K562 (cell line): Measurements from ENCODE around the gene SPOCD1. TPM values are rescaled to one million over a fixed set of nuclear protein-coding genes. Genes with fewer than 3 reads are reported as not detected.

ENCODE experiments used
- ARNT ChIP-seq, 2 experiments: fragments of 450-650 bp; IDR thresholded peaks; 2 replicates each; pipeline ENCODE4 v1.6.1; 2016; ENCODE audit warnings: mild to moderate bottlenecking in 1 of 2
- DPF2 ChIP-seq: fragments of 450-650 bp; IDR thresholded peaks from 2 replicates; pipeline ENCODE4 v1.6.1; 2016
- ESRRA ChIP-seq: fragments of 450-650 bp; IDR thresholded peaks from 2 replicates; pipeline ENCODE4 v1.6.1; 2014; ENCODE audit warnings: low read depth, mild to moderate bottlenecking, moderate library complexity, borderline replicate concordance
- HDAC1 ChIP-seq, 2 experiments: fragments of 450-650 bp; IDR thresholded peaks; 2 replicates each; pipeline ENCODE4 v1.6.1; 2016 to 2017; ENCODE audit warnings: inconsistent platforms in 1 of 2, mild to moderate bottlenecking in 1 of 2, moderate library complexity in 1 of 2
- KAT7 ChIP-seq: sonication (generic); formaldehyde crosslinking; IDR thresholded peaks from 2 replicates; pipeline ENCODE4 v1.8.0; 2022; ENCODE audit warnings: missing genetic modification reagents, mild to moderate bottlenecking, borderline replicate concordance
- MAZ ChIP-seq, 2 experiments: fragments of 450-650 bp in 1 of 2; sonication (generic) in 1 of 2; formaldehyde crosslinking; IDR thresholded peaks in 1 of 2; conservative IDR thresholded peaks in 1 of 2; 2 replicates each; pipeline versions ENCODE4 v1.4.0 to v1.5.0; 2020; ENCODE audit warnings: mild to moderate bottlenecking in 1 of 2, missing genetic modification reagents in 1 of 2
- POLR2AphosphoS2 ChIP-seq: IDR thresholded peaks from 2 replicates; pipeline ENCODE4 v1.6.1; 2012; ENCODE audit warnings: low read length, improper control_type of control experiment
- SNRNP70 ChIP-seq: fragments of 200-400 bp; formaldehyde crosslinking; optimal IDR thresholded peaks from 2 replicates; pipeline ENCODE3; 2017; ENCODE audit warnings: low read depth, low read length
- TAF1 ChIP-seq: IDR thresholded peaks from 2 replicates; pipeline ENCODE4 v1.6.1; 2011; ENCODE audit warnings: mild to moderate bottlenecking, low read length, moderate library complexity; ENCODE audit not compliant: insufficient read depth, control insufficient read depth, severe bottlenecking; ENCODE audit errors: extremely low read depth
- ZBTB17 ChIP-seq: fragments of 450-650 bp; formaldehyde crosslinking; IDR thresholded peaks from 2 replicates; pipeline ENCODE4 v1.4.0; 2020; ENCODE audit warnings: mild to moderate bottlenecking
- ZFPM2 ChIP-seq: fragments of 250-450 bp; sonication (Bioruptor Pico); IDR thresholded peaks from 2 replicates; pipeline ENCODE4 v1.5.1; 2022; ENCODE audit warnings: mild to moderate bottlenecking
- polyA plus RNA-seq, 8 experiments: library from polyadenylated mRNA; depleted of rRNA in 4 of 8; stranded (reverse) in 5 of 8; unstranded in 3 of 8; fragments of >200 nt; fragmentation: Nextera tagmentation in 2 of 8; fragmentation: Illumina TruSeq in 1 of 8; extraction: Ambion mirVana in 2 of 8; extraction: Trizol in 1 of 8; gene quantifications; 2 replicates each; pipeline versions ENCODE4 v1.2.1 to v1.2.3, GENCODE V29; 2011 to 2014; ENCODE audit warnings: inconsistent platforms in 1 of 8, missing spikeins in 1 of 8
- total RNA-seq, 7 experiments: library from RNA; depleted of rRNA in 6 of 7; stranded (reverse); fragments of >200 nt in 6 of 7; fragmentation: Illumina TruSeq in 2 of 7; extraction: Trizol in 2 of 7; gene quantifications; 2 replicates each; pipeline versions ENCODE4 v1.2.1 to v1.2.3, GENCODE V29; 2011 to 2021; ENCODE audit warnings: low replicate concordance in 1 of 7
- TF ChIP-seq, protein P1 (sequence below): fragments of 250-450 bp; sonication (Bioruptor Pico); IDR thresholded peaks from 2 replicates; pipeline ENCODE4 v1.8.0; 2022; ENCODE audit warnings: moderate library complexity, mild to moderate bottlenecking, inconsistent platforms
- TF ChIP-seq, protein P2 (sequence below), 2 experiments: fragments of 450-650 bp; IDR thresholded peaks; 2 replicates each; pipeline ENCODE4 v1.6.1; 2016
- TF ChIP-seq, protein P3 (sequence below): fragments of 200-800 bp; sonication (Bioruptor generic); IDR thresholded peaks from 2 replicates; pipeline ENCODE4 v1.6.1; 2017; ENCODE audit warnings: missing genetic modification characterization, missing compliant biosample characterization
- TF ChIP-seq, protein P4 (sequence below), 2 experiments: IDR thresholded peaks; 2 replicates each; pipeline ENCODE4 v1.6.1; 2011; ENCODE audit warnings: borderline replicate concordance in 1 of 2, control low read depth in 1 of 2, low read depth in 1 of 2, low read length in 1 of 2, mild to moderate bottlenecking in 1 of 2, mixed read lengths in 1 of 2, moderate library complexity in 1 of 2; ENCODE audit not compliant: insufficient read depth in 1 of 2, insufficient read length in 1 of 2, poor library complexity in 1 of 2, severe bottlenecking in 1 of 2; ENCODE audit errors: extremely low read depth in 1 of 2
- TF ChIP-seq, protein P5 (sequence below): sonication (generic); formaldehyde crosslinking; IDR thresholded peaks from 2 replicates; pipeline ENCODE4 v1.8.1; 2023; ENCODE audit warnings: mild to moderate bottlenecking, missing genetic modification reagents
- TF ChIP-seq, protein P6 (sequence below): fragments of 450-650 bp; IDR thresholded peaks from 2 replicates; pipeline ENCODE4 v1.6.1; 2017; ENCODE audit warnings: antibody characterized with exemption

SPOCD1 gene
- total and polyA plus RNA-seq, 9 of the 15 experiments (the other 6 are each of a cell fraction or from before 2014, with no cell fraction given), result 0.03 to 0.71 (median 0.26) TPM; not detected in 1

DNA sequence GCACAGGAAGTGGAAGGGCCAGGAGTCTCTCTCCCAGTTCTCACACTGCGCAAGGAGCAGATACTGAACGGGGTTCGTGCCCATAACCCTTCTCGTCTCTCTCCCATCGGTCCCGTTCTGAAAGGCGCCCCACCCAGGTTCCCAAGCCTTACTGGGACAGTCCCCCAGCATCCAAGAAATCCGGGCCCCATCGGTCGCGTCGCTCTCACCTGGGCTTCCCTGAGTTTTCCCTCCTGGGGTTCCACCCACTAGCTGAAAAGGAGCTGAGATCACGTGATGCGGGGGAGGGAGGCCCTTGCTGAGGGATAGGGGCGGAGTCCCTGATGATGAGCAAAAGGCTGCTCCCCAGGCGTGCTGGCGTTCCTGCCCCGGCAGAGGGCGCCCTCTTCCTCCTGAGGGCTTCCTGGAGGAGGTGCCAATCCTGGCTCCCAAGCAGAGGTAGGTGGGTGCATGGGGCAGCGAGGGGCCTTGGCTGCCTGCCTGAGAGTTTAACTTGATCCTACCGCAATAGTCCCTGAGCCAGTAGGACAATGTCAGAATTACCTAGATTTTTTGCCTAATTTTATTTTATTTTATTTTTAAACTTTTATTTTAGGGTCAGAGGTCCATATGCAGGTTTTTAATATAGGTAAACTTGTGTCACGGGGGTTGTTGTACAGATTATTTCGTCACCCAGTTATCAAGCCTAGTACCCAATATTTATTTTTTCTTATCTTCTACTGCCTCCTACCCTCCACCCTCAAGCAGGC, at the start of gene SPOCD1 (continued):
- peak; percentile 91 to 95 for TF ChIP-seq MAZ (CRISPR knock-in tag; conservative IDR thresholded peaks at IDR 0.05 in 1 of 2, IDR thresholded peaks at IDR 0.05 in 1 of 2)
- peak; percentile 32 for TF ChIP-seq TAF1
- TF ChIP-seq, protein P1, sequence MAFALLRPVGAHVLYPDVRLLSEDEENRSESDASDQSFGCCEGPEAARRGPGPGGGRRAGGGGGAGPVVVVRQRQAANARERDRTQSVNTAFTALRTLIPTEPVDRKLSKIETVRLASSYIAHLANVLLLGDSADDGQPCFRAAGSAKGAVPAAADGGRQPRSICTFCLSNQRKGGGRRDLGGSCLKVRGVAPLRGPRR, result peak; percentile 47; the same call in 1 of the 2 replicates
- TF ChIP-seq ZFPM2, result 0 out of 2 replicates have a peak, but pooled peaks have one; percentile 48
- peak; percentile 61 to 87; a peak in 3 of 4 replicates for TF ChIP-seq HDAC1 (IDR thresholded peaks at IDR 0.05)
- peak; percentile 69 to 90 for TF ChIP-seq ARNT (IDR thresholded peaks at IDR 0.05)
- TF ChIP-seq, protein P2, sequence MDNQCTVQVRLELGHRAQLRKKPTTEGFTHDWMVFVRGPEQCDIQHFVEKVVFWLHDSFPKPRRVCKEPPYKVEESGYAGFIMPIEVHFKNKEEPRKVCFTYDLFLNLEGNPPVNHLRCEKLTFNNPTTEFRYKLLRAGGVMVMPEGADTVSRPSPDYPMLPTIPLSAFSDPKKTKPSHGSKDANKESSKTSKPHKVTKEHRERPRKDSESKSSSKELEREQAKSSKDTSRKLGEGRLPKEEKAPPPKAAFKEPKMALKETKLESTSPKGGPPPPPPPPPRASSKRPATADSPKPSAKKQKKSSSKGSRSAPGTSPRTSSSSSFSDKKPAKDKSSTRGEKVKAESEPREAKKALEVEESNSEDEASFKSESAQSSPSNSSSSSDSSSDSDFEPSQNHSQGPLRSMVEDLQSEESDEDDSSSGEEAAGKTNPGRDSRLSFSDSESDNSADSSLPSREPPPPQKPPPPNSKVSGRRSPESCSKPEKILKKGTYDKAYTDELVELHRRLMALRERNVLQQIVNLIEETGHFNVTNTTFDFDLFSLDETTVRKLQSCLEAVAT (IDR thresholded peaks at IDR 0.05), result peak; percentile 7 to 68; a peak in 1 of 4 replicates
- no peak for TF ChIP-seq SNRNP70
- TF ChIP-seq, protein P3, sequence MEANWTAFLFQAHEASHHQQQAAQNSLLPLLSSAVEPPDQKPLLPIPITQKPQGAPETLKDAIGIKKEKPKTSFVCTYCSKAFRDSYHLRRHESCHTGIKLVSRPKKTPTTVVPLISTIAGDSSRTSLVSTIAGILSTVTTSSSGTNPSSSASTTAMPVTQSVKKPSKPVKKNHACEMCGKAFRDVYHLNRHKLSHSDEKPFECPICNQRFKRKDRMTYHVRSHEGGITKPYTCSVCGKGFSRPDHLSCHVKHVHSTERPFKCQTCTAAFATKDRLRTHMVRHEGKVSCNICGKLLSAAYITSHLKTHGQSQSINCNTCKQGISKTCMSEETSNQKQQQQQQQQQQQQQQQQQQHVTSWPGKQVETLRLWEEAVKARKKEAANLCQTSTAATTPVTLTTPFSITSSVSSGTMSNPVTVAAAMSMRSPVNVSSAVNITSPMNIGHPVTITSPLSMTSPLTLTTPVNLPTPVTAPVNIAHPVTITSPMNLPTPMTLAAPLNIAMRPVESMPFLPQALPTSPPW (CRISPR knock-in tag), result peak; percentile 68
- TF ChIP-seq, protein P4, sequence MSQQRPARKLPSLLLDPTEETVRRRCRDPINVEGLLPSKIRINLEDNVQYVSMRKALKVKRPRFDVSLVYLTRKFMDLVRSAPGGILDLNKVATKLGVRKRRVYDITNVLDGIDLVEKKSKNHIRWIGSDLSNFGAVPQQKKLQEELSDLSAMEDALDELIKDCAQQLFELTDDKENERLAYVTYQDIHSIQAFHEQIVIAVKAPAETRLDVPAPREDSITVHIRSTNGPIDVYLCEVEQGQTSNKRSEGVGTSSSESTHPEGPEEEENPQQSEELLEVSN (IDR thresholded peaks at IDR 0.05; ENCODE audit: borderline replicate concordance in 1 of 2, extremely low read depth in 1 of 2, insufficient read depth in 1 of 2, insufficient read length in 1 of 2, low read depth in 1 of 2, low read length in 1 of 2, poor library complexity in 1 of 2, severe bottlenecking in 1 of 2), result peak; percentile 47 to 85
- TF ChIP-seq, protein P5, sequence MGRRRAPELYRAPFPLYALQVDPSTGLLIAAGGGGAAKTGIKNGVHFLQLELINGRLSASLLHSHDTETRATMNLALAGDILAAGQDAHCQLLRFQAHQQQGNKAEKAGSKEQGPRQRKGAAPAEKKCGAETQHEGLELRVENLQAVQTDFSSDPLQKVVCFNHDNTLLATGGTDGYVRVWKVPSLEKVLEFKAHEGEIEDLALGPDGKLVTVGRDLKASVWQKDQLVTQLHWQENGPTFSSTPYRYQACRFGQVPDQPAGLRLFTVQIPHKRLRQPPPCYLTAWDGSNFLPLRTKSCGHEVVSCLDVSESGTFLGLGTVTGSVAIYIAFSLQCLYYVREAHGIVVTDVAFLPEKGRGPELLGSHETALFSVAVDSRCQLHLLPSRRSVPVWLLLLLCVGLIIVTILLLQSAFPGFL (CRISPR knock-in tag), result peak; percentile 70; the same call in 1 of the 2 replicates
- TF ChIP-seq ESRRA, result peak; percentile 85
- TF ChIP-seq POLR2AphosphoS2, result no peak
- TF ChIP-seq DPF2, result peak; percentile 68
- TF ChIP-seq, protein P6, sequence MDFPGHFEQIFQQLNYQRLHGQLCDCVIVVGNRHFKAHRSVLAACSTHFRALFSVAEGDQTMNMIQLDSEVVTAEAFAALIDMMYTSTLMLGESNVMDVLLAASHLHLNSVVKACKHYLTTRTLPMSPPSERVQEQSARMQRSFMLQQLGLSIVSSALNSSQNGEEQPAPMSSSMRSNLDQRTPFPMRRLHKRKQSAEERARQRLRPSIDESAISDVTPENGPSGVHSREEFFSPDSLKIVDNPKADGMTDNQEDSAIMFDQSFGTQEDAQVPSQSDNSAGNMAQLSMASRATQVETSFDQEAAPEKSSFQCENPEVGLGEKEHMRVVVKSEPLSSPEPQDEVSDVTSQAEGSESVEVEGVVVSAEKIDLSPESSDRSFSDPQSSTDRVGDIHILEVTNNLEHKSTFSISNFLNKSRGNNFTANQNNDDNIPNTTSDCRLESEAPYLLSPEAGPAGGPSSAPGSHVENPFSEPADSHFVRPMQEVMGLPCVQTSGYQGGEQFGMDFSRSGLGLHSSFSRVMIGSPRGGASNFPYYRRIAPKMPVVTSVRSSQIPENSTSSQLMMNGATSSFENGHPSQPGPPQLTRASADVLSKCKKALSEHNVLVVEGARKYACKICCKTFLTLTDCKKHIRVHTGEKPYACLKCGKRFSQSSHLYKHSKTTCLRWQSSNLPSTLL, result no peak
- peak; percentile 67; the same call in 1 of the 2 replicates for TF ChIP-seq ZBTB17 (CRISPR knock-in tag)
- TF ChIP-seq KAT7 (CRISPR knock-in tag), result peak; percentile 89; the same call in 1 of the 2 replicates
